Natural killer cell (primary cell): Measurements from ENCODE around the gene SLC25A26. TPM values are rescaled to one million over a fixed set of nuclear protein-coding genes. Genes with fewer than 3 reads are reported as not detected.

Experiments
- ATAC-seq, 3 donors: fragments of 150-1000 bp in 2 of 3; fragments of 200-7000 bp in 1 of 3; cut with Tn5 transposase; 1 replicate in 1 of 3; 2 replicates in 2 of 3; pipeline ENCODE4 v1.10.0; 2021; ENCODE audit warnings: mild to moderate bottlenecking in 2 of 3, moderate library complexity in 2 of 3
- DNase-seq, 2 donors: peaks; one replicate each; pipeline versions ENCODE4 v3.0.0 to v3.0.0-alpha.2; 2013 to 2021; ENCODE audit warnings: mixed read lengths in 1 of 2
- H3K27ac ChIP-seq: one replicate; pipeline ENCODE4 v1.5.1; 2013; ENCODE audit warnings: mild to moderate bottlenecking, low read length
- H3K27me3 ChIP-seq: one replicate; pipeline ENCODE4 v1.6.1; 2013; ENCODE audit warnings: low read length; ENCODE audit not compliant: control insufficient read depth, insufficient read depth
- H3K36me3 ChIP-seq: one replicate; pipeline ENCODE4 v1.6.1; 2013; ENCODE audit warnings: low read length; ENCODE audit not compliant: control insufficient read depth, insufficient read depth
- H3K4me1 ChIP-seq: one replicate; pipeline ENCODE4 v1.6.1; 2013; ENCODE audit warnings: low read length; ENCODE audit not compliant: control insufficient read depth, insufficient read depth
- H3K4me3 ChIP-seq: one replicate; pipeline ENCODE4 v1.5.1; 2013; ENCODE audit warnings: low read length
- H3K9me3 ChIP-seq: one replicate; pipeline ENCODE4 v1.6.1; 2013; ENCODE audit warnings: low read length; ENCODE audit not compliant: control insufficient read depth, insufficient read depth
- H3K27ac Mint-ChIP-seq, 2 donors: one replicate each; pipeline ENCODE4 v1.8.0; 2022; ENCODE audit warnings: mild to moderate bottlenecking in 2 of 2, mixed read lengths in 2 of 2, moderate library complexity in 1 of 2
- H3K27me3 Mint-ChIP-seq, 2 donors: one replicate each; pipeline ENCODE4 v1.8.0; 2022; ENCODE audit warnings: low read depth in 2 of 2, mixed read lengths in 2 of 2
- H3K36me3 Mint-ChIP-seq: one replicate; pipeline ENCODE4 v1.8.0; 2022; ENCODE audit warnings: mixed read lengths
- H3K4me1 Mint-ChIP-seq, 2 donors: one replicate each; pipeline ENCODE4 v1.8.0; 2022; ENCODE audit warnings: mixed read lengths in 2 of 2
- H3K4me3 Mint-ChIP-seq: one replicate; pipeline ENCODE4 v1.8.0; 2022; ENCODE audit warnings: mild to moderate bottlenecking, moderate library complexity, mixed read lengths
- H3K9me3 Mint-ChIP-seq, 2 donors: one replicate each; pipeline ENCODE4 v1.8.0; 2022; ENCODE audit warnings: mixed read lengths in 2 of 2
- WGBS: methylation state at CpG from one replicate; pipeline ENCODE4 v1.1.7; 2013; ENCODE audit warnings: missing lambda C conversion rate; ENCODE audit not compliant: insufficient coverage; 5-methylcytosine and 5-hydroxymethylcytosine counted together
- intact Hi-C: fragments of 100-400 bp; cut with micrococcal nuclease; formaldehyde crosslinking; loops from one replicate; pipeline ENCODE4 v1.14.2; 2022
- total RNA-seq, 4 donors: library from RNA; stranded (reverse); fragments of 120-200 nt in 1 of 4; gene quantifications; one replicate each; pipeline versions ENCODE4 v1.2.3 to v1.2.4, GENCODE V29; 2013 to 2022
- TF ChIP-seq, protein P1 (sequence below): fragments of 200-600 bp; IDR thresholded peaks from one replicate; pipeline ENCODE4 v1.8.0; 2022; ENCODE audit warnings: antibody characterized with exemption

The SLC25A26 gene
- total RNA-seq, 3 donors from 2014 or later (not counting 1 experiment from before 2014, with no cell fraction given) = 18.4 to 23.9 (median 23.3) TPM

DNA sequence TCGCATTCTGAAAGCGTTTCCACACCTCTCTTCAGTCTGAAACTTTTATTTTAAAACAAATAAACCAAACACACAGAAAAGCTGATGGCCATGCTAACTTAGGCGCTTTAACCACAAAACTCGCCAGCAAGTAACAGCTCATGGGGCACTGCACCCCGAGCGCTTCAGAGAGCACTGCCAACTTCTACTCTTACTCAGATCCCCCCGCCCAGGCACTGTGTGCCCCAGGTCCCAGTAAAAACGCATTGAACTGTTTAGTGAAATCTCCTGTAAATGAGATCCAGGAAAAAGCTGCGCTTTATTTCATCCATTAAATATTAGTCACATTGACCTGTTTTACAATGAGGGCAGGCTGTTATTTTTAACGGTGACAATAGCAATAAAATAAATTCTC, 180.4 kb downstream of the SLC25A26 start:
- no peaks in the 10 kb centered on the region for H3K9me3 Mint-ChIP-seq
- DNase-seq = no peak
- TF ChIP-seq, protein P1, sequence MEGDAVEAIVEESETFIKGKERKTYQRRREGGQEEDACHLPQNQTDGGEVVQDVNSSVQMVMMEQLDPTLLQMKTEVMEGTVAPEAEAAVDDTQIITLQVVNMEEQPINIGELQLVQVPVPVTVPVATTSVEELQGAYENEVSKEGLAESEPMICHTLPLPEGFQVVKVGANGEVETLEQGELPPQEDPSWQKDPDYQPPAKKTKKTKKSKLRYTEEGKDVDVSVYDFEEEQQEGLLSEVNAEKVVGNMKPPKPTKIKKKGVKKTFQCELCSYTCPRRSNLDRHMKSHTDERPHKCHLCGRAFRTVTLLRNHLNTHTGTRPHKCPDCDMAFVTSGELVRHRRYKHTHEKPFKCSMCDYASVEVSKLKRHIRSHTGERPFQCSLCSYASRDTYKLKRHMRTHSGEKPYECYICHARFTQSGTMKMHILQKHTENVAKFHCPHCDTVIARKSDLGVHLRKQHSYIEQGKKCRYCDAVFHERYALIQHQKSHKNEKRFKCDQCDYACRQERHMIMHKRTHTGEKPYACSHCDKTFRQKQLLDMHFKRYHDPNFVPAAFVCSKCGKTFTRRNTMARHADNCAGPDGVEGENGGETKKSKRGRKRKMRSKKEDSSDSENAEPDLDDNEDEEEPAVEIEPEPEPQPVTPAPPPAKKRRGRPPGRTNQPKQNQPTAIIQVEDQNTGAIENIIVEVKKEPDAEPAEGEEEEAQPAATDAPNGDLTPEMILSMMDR = no peak
- no peaks in the 10 kb centered on the region for H3K27me3 Mint-ChIP-seq
- ATAC-seq = no peak
- WGBS = 74% methylated on average over 10 of the region's 10 CpGs
- H3K4me1 Mint-ChIP-seq = no peaks in the 10 kb centered on the region
- H3K4me3 Mint-ChIP-seq = no peak overlapping the region
- no peak overlapping the region for H3K27ac Mint-ChIP-seq
- Histone ChIP-seq H3K9me3 (no peaks in the 10 kb centered on the region), H3K36me3 (no peaks in the 10 kb centered on the region), H3K27me3 (no peaks in the 10 kb centered on the region), H3K27ac (no peak overlapping the region), H3K4me3 (no peak overlapping the region), H3K4me1 (no peaks in the 10 kb centered on the region)
- H3K36me3 Mint-ChIP-seq = no peaks in the 10 kb centered on the region
- intact Hi-C loops = no loop called here

DNA sequence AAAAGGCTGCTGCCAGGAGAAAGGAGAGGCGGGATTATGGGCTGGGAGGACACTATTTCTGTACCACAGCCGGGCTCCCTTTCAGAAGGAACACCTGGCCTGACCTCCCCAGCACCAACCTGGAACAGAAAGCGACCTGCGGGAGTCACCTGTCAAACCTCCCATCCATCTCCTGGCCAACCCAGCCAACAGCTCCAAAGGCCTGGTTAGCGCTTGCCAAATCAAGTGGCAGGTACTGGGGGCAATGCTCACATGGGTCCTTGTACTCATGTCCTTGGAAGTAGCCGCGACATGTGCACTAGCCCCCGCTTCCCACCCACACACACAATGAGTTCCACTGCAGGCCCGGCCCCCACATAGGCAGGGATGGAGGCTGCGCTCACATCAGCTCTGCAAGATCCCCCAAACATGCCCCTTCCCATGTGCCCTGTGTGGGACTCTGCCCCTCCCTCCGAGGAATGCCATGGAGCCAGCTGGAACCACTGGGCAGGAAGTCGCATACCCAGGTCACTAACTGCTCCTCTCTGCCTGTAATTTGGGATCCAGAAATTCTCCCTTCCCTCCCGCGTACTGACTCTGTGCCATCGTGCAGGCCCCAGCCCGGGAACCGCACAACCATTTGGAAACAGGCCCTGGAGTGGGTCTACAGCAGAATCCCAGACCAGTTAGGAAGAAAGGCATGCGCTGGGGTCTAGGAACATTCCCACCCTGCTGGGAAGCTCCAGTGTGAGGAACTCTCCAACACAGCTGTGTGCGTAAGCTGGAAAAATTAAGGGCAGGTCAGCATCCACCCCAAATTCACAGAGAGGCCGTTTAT, 181.1 kb downstream of the SLC25A26 start:
- H3K9me3 ChIP-seq = no peaks in the 10 kb centered on the region
- DNase-seq (no peak), ATAC-seq (no peak)
- H3K27ac Mint-ChIP-seq = no peak overlapping the region
- no peaks in the 10 kb centered on the region for H3K36me3 ChIP-seq
- 96% methylated on average over 20 of the region's 20 CpGs for WGBS
- H3K4me3 Mint-ChIP-seq = no peak overlapping the region
- H3K27me3 ChIP-seq = no peaks in the 10 kb centered on the region
- no peak overlapping the region for H3K4me3 ChIP-seq
- H3K4me1 Mint-ChIP-seq = no peaks in the 10 kb centered on the region
- no peak overlapping the region for H3K27ac ChIP-seq
- H3K9me3 Mint-ChIP-seq = no peaks in the 10 kb centered on the region
- TF ChIP-seq, protein P1 = no peak
- intact Hi-C loops = no loop called here
- no peaks in the 10 kb centered on the region for H3K27me3 Mint-ChIP-seq
- no peaks in the 10 kb centered on the region for H3K36me3 Mint-ChIP-seq
- no peaks in the 10 kb centered on the region for H3K4me1 ChIP-seq

DNA sequence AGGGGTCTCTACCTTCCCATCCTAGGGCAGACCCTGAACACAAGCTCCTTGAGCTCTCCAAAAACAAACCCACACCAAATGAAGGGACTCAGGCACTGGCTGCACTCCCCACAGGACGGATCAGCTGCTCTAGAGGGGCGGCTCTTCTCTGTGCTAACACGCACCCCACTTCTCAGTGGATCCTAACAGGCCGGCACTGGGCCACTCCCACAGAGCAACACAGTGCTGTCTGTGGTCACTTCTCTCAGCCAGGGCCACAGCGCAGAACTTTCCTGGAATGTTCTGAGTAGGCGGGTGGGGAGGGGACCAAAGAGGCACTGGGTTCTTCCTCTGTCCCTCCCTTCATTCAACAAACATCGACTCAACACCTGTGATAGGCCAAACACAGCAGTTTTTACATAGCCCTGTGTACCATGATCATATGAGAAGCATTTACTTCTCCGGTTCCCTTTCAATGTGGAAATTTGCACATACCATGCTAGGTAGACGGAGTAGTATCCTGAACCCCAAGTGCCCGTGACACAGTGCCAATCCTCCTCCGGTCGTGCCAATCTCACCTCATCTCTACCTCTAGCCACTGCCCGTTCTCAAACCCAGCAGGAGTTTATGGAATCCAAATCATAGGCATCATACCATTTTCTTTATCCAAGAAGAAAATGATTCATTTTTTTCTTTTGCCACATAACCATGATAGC, 181.9 kb downstream of the SLC25A26 start:
- H3K27me3 ChIP-seq = no peaks in the 10 kb centered on the region
- no peak for ATAC-seq
- H3K4me1 Mint-ChIP-seq = no peaks in the 10 kb centered on the region
- WGBS = 95% methylated on average over 12 of the region's 13 CpGs
- intact Hi-C loops = no loop called here
- H3K4me1 ChIP-seq = peaks cover 5% of the 10 kb centered on the region
- no peaks in the 10 kb centered on the region for H3K36me3 Mint-ChIP-seq
- TF ChIP-seq, protein P1 = no peak
- H3K4me3 ChIP-seq = no peak overlapping the region
- no peak for DNase-seq
- H3K36me3 ChIP-seq = no peaks in the 10 kb centered on the region
- no peaks in the 10 kb centered on the region for H3K27me3 Mint-ChIP-seq
- H3K9me3 Mint-ChIP-seq = no peaks in the 10 kb centered on the region
- no peak overlapping the region for H3K27ac Mint-ChIP-seq
- no peak overlapping the region for H3K4me3 Mint-ChIP-seq
- no peaks in the 10 kb centered on the region for H3K9me3 ChIP-seq
- H3K27ac ChIP-seq = no peak overlapping the region
